GM12873 (cell line): ENCODE results near the gene NEK9.
A peak's percentile ranks its signal among the peaks of the same experiment; 100 is the strongest.

ENCODE experiments used
- TF ChIP-seq, protein P1 (sequence below): IDR thresholded peaks from 2 replicates; pipeline ENCODE4 v1.5.1; 2012; ENCODE audit warnings: low read depth, mild to moderate bottlenecking, moderate library complexity, low read length, control low read depth; ENCODE audit not compliant: insufficient read depth; ENCODE audit errors: missing control alignments

NEK9 gene

GRCh38 chr14:75126679-75127473, at the start of gene NEK9:
NEK9 (minus strand) TSS chr14:75127048; CDS start chr14:75126921, 127 bp downstream.
- TF ChIP-seq, protein P1, sequence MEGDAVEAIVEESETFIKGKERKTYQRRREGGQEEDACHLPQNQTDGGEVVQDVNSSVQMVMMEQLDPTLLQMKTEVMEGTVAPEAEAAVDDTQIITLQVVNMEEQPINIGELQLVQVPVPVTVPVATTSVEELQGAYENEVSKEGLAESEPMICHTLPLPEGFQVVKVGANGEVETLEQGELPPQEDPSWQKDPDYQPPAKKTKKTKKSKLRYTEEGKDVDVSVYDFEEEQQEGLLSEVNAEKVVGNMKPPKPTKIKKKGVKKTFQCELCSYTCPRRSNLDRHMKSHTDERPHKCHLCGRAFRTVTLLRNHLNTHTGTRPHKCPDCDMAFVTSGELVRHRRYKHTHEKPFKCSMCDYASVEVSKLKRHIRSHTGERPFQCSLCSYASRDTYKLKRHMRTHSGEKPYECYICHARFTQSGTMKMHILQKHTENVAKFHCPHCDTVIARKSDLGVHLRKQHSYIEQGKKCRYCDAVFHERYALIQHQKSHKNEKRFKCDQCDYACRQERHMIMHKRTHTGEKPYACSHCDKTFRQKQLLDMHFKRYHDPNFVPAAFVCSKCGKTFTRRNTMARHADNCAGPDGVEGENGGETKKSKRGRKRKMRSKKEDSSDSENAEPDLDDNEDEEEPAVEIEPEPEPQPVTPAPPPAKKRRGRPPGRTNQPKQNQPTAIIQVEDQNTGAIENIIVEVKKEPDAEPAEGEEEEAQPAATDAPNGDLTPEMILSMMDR, result peak; percentile 8

- TF ChIP-seq, protein P1, result no peak
Observed at GRCh38 chr14:75176142-75176820, 49.4 kb upstream of the NEK9 start, which contains the start of gene TMED10. TMED10 (minus strand) TSS chr14:75176612; CDS start chr14:75176579, 33 bp downstream.

DNA sequence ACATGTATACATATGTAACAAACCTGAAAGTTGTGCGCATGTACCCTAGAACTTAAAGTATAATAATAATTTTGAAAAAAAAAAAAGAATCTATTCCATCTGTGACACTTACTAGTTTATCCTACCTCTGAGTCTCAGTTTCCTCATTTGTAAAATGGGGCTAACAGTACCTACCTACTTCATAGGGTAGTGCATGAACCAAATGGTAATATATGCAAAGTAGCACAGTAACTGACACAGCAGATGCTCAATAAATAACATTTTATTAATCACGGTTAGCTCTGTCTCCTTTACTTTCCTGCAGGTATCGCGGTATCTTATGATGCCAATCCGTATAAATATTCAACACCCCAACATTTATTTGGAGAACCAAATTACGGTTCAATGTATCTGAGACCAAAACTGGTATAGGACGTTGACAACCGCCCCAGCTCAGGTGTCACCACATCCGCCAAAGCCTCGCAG, 48.9 kb upstream of the NEK9 start:
- TF ChIP-seq, protein P1, result no peak

GRCh38 chr14:75174066-75174465, 47.2 kb upstream of the NEK9 start:
- TF ChIP-seq, protein P1, result no peak

- TF ChIP-seq, protein P1, result no peak
Observed at GRCh38 chr14:75170772-75171171, 43.9 kb upstream of the NEK9 start.

- TF ChIP-seq, protein P1, result no peak
Observed at GRCh38 chr14:75168586-75169335, 41.9 kb upstream of the NEK9 start.
